Measurements from ENCODE around the gene MAMLD1. TPM values are rescaled to one million over a fixed set of nuclear protein-coding genes. Genes with fewer than 3 reads are reported as not detected.

MAMLD1 gene
- total RNA-seq, 1 experiment from 2014 or later = 3.8 TPM

Other genes starting within 250 kb of the MAMLD1 start
- gene MTM1, start 205.3 kb downstream of the MAMLD1 start, total RNA-seq (2014; rRNA removed) = 7.6 and 10.2 TPM in 2 replicates

Data from LHCN-M2 (cell line).